GM18511 (cell line): ENCODE data around the gene SMARCAL1.
"Not testable (repeated sequence)": the region's sequence is repeated elsewhere in the genome, so short reads cannot be mapped to it uniquely, and the experiment has no call there.

Experiments used
- ATAC-seq: cut with Tn5 transposase; IDR thresholded peaks from one replicate; pipeline ENCODE4 v1.9.1; 2021; ENCODE audit warnings: mild to moderate bottlenecking, moderate library complexity; ENCODE audit not compliant: unreplicated experiment

Gene SMARCAL1

GRCh38 chr2:216498379-216499352, 86.4 kb downstream of the SMARCAL1 start, which contains the start of gene RPL37A:
Gene RPL37A, plus strand, starts transcription at chr2:216498844. Its CDS starts 31 bp downstream, at chr2:216498875.
- ATAC-seq: peak; percentile 91

GRCh38 chr2:216499641-216500218, 87.4 kb downstream of the SMARCAL1 start:
- ATAC-seq: no peak

- no peak for ATAC-seq
These were observed 88.3 kb downstream of the SMARCAL1 start for GRCh38 chr2:216500572-216500971.

- ATAC-seq: no peak
These were observed 89.6 kb downstream of the SMARCAL1 start for GRCh38 chr2:216501854-216502253.

GRCh38 chr2:216502381-216503158, 90.3 kb downstream of the SMARCAL1 start:
- ATAC-seq: no peak

- ATAC-seq: no peak
These were observed 90.9 kb downstream of the SMARCAL1 start for GRCh38 chr2:216503159-216503629.

- ATAC-seq: no peak
These were observed 91.6 kb downstream of the SMARCAL1 start for GRCh38 chr2:216503697-216504375.

GRCh38 chr2:216504376-216504762, 92.1 kb downstream of the SMARCAL1 start:
- no peak for ATAC-seq

- no peak for ATAC-seq
These were observed 93.1 kb downstream of the SMARCAL1 start for GRCh38 chr2:216505133-216506106.

GRCh38 chr2:216507220-216508160, 95.2 kb downstream of the SMARCAL1 start:
- no peak for ATAC-seq

GRCh38 chr2:216508229-216508628, 95.9 kb downstream of the SMARCAL1 start:
- no peak for ATAC-seq

- no peak for ATAC-seq
These were observed 104.6 kb downstream of the SMARCAL1 start for GRCh38 chr2:216516730-216517350.

GRCh38 chr2:216517447-216518225, 105.4 kb downstream of the SMARCAL1 start:
- no peak for ATAC-seq

GRCh38 chr2:216518566-216519119, 106.4 kb downstream of the SMARCAL1 start:
- not testable (repeated sequence) for ATAC-seq

- ATAC-seq: peak; percentile 81
These were observed 107.0 kb downstream of the SMARCAL1 start for GRCh38 chr2:216519154-216519762.

- no peak for ATAC-seq
These were observed 107.8 kb downstream of the SMARCAL1 start for GRCh38 chr2:216520112-216520511.
